Anterior cingulate cortex (tissue), 58 donors: ENCODE data around the gene DNAJB12.
"Not testable (repeated sequence)": the region's sequence is repeated elsewhere in the genome, so short reads cannot be mapped to it uniquely, and the experiment has no call there.

ENCODE experiments used
- DNase-seq, 58 donors: peaks; one replicate each; lab custom pipeline; 2025; lab: John Stamatoyannopoulos, UW

DNAJB12 gene

GRCh38 chr10:72298592-72299519 is 55.9 kb downstream of the DNAJB12 start:
- no peak for DNase-seq

- peak; percentile 58 to 99 (median 96) for DNase-seq
Observed at GRCh38 chr10:72297805-72298591, 56.7 kb downstream of the DNAJB12 start.

GRCh38 chr10:72297281-72297804 is 57.4 kb downstream of the DNAJB12 start:
- peak in 33 of 58 donors; percentile 17 to 64 (median 37) for DNase-seq

GRCh38 chr10:72296829-72297280 is 57.9 kb downstream of the DNAJB12 start:
- not testable (repeated sequence) for DNase-seq

GRCh38 chr10:72295330-72295910 is 59.3 kb downstream of the DNAJB12 start:
- DNase-seq = no peak

GRCh38 chr10:72292223-72292691 is 62.5 kb downstream of the DNAJB12 start:
- DNase-seq = no peak

GRCh38 chr10:72291019-72291532 is 63.6 kb downstream of the DNAJB12 start:
- DNase-seq = no peak

- DNase-seq = peak in 5 of 58 donors; percentile 10 to 48 (median 23)
Observed at GRCh38 chr10:72285972-72286521, 68.7 kb downstream of the DNAJB12 start.

GRCh38 chr10:72283131-72283530 is 71.6 kb downstream of the DNAJB12 start:
- no peak for DNase-seq
